GM18508 (cell line): Measurements from ENCODE around the gene PRRC2A.

Source experiments
- ATAC-seq: cut with Tn5 transposase; IDR thresholded peaks from one replicate; pipeline ENCODE4 v1.9.1; 2021; ENCODE audit warnings: moderate number of reproducible peaks; ENCODE audit not compliant: insufficient read depth, unreplicated experiment

PRRC2A gene

DNA sequence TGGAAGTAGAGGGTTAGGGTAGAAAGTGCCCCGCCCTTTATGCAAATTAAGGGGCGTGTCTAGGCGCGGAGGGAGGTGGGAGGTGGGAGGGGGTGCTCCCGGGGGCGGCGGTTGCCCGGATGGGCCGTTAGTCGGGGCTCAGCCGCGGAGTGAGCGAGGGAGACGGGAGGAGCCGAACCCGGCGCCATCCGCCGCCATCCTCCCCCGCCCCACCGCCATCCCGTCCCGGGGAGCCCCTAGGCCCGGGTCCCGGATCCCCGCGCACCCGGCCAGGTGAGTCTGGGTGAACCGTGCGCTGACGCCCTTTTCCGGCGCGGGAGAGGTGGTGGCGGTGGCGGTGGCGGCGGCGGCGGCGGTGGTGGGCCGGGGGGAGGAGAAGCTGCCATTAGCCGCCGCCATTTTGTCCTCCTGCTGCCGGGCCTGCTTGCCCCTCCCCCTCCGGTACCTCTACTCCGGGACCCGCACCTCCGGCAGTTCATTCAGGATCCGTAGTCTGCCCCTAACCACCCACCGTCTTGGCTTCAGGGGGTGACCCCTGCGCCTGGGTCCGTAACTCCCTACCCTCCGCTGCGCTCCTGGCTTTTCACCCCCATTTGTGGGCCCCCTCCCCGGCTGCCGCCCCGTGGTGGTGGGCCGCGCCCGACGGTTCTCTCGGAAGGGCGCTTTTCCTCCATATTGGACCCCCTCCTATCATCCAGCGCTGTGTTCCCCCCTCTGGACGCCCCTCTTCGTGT lies at the start of gene PRRC2A:
TSS of gene PRRC2A (plus strand) at position 130 of the 734 bp plus-strand sequence. CDS start 2,075 bp downstream, outside the sequence.
- ATAC-seq, result peak; percentile 8

DNA sequence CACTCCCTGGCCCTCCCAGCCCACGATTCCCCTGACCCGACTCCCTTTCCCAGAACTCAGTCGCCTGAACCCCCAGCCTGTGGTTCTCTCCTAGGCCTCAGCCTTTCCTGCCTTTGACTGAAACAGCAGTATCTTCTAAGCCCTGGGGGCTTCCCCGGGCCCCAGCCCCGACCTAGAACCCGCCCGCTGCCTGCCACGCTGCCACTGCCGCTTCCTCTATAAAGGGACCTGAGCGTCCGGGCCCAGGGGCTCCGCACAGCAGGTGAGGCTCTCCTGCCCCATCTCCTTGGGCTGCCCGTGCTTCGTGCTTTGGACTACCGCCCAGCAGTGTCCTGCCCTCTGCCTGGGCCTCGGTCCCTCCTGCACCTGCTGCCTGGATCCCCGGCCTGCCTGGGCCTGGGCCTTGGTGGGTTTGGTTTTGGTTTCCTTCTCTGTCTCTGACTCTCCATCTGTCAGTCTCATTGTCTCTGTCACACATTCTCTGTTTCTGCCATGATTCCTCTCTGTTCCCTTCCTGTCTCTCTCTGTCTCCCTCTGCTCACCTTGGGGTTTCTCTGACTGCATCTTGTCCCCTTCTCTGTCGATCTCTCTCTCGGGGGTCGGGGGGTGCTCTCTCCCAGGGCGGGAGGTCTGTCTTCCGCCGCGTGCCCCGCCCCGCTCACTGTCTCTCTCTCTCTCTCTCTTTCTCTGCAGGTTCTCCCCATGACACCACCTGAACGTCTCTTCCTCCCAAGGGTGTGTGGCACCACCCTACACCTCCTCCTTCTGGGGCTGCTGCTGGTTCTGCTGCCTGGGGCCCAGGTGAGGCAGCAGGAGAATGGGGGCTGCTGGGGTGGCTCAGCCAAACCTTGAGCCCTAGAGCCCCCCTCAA lies 48.2 kb upstream of the PRRC2A start, which contains the start of gene LTA:
TSS of gene LTA (plus strand) at position 249 of the 871 bp plus-strand sequence. CDS start at position 703, 454 bp downstream.
- ATAC-seq, result no peak

DNA sequence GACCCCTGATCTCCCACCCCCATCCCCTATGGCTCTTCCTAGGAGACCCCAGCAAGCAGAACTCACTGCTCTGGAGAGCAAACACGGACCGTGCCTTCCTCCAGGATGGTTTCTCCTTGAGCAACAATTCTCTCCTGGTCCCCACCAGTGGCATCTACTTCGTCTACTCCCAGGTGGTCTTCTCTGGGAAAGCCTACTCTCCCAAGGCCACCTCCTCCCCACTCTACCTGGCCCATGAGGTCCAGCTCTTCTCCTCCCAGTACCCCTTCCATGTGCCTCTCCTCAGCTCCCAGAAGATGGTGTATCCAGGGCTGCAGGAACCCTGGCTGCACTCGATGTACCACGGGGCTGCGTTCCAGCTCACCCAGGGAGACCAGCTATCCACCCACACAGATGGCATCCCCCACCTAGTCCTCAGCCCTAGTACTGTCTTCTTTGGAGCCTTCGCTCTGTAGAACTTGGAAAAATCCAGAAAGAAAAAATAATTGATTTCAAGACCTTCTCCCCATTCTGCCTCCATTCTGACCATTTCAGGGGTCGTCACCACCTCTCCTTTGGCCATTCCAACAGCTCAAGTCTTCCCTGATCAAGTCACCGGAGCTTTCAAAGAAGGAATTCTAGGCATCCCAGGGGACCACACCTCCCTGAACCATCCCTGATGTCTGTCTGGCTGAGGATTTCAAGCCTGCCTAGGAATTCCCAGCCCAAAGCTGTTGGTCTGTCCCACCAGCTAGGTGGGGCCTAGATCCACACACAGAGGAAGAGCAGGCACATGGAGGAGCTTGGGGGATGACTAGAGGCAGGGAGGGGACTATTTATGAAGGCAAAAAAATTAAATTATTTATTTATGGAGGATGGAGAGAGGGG lies 47.0 kb upstream of the PRRC2A start:
- ATAC-seq, result no peak

DNA sequence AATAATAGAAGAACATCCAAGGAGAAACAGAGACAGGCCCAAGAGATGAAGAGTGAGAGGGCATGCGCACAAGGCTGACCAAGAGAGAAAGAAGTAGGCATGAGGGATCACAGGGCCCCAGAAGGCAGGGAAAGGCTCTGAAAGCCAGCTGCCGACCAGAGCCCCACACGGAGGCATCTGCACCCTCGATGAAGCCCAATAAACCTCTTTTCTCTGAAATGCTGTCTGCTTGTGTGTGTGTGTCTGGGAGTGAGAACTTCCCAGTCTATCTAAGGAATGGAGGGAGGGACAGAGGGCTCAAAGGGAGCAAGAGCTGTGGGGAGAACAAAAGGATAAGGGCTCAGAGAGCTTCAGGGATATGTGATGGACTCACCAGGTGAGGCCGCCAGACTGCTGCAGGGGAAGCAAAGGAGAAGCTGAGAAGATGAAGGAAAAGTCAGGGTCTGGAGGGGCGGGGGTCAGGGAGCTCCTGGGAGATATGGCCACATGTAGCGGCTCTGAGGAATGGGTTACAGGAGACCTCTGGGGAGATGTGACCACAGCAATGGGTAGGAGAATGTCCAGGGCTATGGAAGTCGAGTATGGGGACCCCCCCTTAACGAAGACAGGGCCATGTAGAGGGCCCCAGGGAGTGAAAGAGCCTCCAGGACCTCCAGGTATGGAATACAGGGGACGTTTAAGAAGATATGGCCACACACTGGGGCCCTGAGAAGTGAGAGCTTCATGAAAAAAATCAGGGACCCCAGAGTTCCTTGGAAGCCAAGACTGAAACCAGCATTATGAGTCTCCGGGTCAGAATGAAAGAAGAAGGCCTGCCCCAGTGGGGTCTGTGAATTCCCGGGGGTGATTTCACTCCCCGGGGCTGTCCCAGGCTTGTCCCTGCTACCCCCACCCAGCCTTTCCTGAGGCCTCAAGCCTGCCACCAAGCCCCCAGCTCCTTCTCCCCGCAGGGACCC lies 46.1 kb upstream of the PRRC2A start:
- no peak for ATAC-seq

DNA sequence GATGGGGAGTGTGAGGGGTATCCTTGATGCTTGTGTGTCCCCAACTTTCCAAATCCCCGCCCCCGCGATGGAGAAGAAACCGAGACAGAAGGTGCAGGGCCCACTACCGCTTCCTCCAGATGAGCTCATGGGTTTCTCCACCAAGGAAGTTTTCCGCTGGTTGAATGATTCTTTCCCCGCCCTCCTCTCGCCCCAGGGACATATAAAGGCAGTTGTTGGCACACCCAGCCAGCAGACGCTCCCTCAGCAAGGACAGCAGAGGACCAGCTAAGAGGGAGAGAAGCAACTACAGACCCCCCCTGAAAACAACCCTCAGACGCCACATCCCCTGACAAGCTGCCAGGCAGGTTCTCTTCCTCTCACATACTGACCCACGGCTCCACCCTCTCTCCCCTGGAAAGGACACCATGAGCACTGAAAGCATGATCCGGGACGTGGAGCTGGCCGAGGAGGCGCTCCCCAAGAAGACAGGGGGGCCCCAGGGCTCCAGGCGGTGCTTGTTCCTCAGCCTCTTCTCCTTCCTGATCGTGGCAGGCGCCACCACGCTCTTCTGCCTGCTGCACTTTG lies 45.1 kb upstream of the PRRC2A start, which contains the start of gene TNF:
TSS of gene TNF (plus strand) at position 231 of the 567 bp plus-strand sequence. CDS start at position 408, 177 bp downstream.
- ATAC-seq, result no peak

DNA sequence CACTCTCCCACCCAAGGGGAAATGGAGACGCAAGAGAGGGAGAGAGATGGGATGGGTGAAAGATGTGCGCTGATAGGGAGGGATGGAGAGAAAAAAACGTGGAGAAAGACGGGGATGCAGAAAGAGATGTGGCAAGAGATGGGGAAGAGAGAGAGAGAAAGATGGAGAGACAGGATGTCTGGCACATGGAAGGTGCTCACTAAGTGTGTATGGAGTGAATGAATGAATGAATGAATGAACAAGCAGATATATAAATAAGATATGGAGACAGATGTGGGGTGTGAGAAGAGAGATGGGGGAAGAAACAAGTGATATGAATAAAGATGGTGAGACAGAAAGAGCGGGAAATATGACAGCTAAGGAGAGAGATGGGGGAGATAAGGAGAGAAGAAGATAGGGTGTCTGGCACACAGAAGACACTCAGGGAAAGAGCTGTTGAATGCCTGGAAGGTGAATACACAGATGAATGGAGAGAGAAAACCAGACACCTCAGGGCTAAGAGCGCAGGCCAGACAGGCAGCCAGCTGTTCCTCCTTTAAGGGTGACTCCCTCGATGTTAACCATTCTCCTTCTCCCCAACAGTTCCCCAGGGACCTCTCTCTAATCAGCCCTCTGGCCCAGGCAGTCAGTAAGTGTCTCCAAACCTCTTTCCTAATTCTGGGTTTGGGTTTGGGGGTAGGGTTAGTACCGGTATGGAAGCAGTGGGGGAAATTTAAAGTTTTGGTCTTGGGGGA lies 44.4 kb upstream of the PRRC2A start:
- no peak for ATAC-seq

DNA sequence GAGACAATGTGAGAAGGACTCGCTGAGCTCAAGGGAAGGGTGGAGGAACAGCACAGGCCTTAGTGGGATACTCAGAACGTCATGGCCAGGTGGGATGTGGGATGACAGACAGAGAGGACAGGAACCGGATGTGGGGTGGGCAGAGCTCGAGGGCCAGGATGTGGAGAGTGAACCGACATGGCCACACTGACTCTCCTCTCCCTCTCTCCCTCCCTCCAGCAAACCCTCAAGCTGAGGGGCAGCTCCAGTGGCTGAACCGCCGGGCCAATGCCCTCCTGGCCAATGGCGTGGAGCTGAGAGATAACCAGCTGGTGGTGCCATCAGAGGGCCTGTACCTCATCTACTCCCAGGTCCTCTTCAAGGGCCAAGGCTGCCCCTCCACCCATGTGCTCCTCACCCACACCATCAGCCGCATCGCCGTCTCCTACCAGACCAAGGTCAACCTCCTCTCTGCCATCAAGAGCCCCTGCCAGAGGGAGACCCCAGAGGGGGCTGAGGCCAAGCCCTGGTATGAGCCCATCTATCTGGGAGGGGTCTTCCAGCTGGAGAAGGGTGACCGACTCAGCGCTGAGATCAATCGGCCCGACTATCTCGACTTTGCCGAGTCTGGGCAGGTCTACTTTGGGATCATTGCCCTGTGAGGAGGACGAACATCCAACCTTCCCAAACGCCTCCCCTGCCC lies 43.5 kb upstream of the PRRC2A start:
- ATAC-seq, result no peak

DNA sequence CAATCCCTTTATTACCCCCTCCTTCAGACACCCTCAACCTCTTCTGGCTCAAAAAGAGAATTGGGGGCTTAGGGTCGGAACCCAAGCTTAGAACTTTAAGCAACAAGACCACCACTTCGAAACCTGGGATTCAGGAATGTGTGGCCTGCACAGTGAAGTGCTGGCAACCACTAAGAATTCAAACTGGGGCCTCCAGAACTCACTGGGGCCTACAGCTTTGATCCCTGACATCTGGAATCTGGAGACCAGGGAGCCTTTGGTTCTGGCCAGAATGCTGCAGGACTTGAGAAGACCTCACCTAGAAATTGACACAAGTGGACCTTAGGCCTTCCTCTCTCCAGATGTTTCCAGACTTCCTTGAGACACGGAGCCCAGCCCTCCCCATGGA lies 42.9 kb upstream of the PRRC2A start:
- no peak for ATAC-seq

DNA sequence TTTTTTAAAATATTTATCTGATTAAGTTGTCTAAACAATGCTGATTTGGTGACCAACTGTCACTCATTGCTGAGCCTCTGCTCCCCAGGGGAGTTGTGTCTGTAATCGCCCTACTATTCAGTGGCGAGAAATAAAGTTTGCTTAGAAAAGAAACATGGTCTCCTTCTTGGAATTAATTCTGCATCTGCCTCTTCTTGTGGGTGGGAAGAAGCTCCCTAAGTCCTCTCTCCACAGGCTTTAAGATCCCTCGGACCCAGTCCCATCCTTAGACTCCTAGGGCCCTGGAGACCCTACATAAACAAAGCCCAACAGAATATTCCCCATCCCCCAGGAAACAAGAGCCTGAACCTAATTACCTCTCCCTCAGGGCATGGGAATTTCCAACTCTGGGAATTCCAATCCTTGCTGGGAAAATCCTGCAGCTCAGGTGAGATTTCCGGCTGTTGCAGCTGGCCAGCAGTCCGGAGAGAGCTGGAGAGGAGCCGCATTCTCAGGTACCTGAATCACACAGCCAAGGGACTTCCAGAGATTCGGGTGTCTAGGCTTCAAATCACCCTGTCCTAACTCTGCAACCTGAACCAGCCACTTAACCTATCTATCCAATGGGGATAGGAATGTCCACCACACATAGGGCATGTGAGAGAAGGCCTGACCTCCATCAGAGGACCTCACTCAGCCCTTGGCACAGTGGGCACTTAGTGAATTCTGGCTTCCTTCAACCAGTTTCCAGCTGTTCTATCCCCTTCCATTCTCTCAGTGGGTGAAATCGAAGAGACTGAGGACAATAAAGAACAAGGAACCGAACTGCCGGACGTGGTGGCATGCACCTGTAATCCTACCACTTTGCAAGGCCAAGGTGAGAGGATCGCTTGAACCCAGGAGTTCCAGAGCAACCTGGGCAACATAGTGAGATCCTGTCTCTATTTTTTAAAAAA lies 42.1 kb upstream of the PRRC2A start:
- no peak for ATAC-seq

DNA sequence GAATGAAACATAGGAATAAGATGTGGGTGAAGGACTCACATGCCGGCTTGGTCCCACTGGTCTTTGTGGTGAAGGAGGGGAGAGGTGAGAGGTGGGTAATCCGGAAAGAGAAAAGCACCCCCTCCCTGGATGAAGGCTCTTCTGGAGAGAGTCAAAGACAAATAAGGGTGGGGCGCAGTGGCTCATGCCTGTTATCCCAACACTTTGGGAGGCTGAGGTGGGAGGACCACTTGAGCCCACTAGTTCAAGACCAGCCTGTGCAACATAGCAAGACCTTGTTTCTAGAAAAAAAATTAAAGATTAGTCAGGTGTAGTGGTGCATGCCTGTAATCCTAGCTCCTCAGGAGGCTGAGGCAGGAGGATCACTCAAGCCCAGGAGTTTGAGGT lies 41.4 kb upstream of the PRRC2A start:
- ATAC-seq, result no peak

DNA sequence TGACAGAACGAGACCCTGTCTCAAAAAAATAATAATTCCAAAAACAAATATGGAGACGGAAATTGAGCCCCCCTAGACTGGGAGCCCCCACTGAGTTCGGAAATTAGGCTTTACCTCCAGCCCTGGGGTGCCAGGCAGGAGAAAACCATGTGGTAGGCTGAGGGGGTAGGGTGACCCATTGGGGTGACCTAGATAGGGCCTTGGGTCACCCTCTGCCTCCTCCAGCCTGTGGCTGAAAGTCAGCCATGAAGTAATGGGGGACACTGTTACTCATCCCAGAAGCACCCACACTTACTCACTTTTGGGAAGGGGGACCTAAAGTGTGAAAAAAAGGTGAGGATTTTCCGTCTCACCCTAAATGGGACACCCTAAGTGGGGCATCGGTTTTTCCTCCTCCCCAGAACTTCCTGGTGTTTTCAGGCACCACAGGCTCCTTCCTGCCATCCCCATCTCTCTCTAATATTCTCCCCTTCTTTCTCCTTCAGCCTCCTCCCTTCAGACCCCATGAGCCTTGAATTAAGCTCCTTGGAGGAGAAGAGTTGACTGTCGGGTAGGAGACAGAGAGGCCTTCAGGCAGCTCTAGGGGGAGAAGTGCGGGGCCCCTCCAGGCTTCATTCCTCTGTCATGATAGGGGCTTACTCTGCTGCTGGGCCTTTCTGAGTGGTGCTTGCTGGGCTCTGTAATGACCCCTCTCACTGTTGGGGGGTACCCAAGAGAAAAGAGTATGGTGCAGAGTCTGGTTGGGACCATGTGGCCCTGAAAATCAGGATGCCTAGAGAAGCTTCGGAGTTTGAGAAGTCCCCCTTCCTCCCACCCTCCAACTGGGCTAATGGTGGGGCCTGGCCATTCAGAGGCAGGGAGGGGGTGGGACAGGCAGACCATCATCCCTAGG lies 40.7 kb upstream of the PRRC2A start:
- ATAC-seq, result no peak

DNA sequence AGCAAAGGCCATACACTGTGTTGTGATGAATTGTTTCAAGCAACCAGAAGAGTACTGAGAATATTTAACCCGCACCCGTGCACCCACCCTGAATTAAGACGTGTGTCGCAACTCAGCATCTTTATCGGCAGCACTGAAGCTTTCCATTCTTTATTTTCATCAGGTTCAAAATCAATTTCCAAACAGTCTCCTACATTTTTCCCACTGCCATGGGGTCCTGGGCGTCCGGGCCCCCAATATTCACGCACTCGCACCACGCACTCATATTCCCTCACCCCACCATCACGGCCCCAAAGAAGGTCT lies 40.1 kb upstream of the PRRC2A start:
- ATAC-seq, result no peak

DNA sequence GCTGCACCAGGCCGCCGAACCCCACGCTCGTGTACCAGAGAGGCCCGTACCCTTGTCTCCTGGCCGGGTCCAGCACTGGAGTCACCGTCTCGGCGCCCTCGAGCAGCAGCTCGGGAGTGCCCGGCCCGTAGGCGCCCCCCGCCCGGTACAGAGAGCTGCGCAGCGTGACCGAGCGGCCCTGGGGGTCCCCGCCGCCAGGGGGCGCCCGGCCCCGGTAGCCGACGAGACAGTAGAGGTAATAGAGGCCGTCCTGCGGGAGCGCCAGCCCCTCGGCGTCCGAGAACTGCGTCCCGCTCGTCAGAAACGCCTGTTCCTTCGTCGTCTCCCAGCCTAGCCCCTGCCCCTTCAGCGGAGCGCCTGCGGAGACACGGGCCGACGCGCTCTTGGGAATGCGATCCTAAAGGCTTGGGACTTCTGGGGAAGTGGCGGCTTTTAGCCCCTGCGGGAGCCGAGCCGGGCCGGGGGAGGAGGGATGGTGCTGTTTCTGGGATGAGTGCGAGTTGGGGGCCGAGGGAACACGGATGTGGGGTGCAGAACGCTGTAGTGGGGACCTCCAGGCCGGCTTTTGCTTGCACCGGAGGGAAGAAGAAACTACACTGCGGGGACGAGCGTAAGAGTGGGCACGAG lies 39.6 kb upstream of the PRRC2A start:
- ATAC-seq, result no peak

DNA sequence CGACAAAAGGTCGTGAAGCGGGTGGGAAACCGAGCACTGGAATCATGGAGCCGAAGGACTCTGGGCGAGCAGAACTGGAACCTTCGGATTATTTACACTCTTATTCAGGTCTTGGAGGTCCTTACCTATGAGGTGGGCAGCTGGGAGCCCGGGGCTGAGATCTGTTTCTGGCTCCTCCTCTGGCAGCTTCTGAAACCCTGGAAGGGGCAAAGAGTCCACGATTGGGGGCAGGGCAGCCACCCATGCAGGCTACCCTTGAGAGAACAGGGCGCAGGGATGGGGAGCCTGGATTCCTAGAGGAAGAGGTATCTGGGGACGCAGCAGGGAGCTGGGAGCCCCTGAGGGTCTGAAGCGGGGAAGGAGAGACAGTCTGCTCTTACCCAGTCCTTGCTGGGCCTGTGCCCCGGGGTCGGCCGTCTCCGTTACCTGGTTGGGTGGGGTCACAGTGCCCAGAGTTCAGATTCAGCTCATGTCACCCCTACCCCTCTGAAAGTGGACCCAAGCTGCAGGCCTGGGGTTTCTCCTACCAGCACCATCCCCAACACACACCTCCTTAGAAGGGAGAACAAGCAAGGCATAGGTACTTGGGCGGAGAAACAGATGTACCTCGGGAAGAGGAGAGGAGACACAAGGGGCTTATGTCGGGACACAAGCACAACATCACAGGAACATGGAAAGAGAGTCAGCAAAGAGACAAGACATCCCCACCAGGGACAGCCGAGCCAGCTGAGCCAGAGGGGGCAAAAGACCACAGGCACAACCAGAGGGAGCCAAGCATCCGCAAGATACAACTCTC lies 38.9 kb upstream of the PRRC2A start:
- ATAC-seq, result no peak

DNA sequence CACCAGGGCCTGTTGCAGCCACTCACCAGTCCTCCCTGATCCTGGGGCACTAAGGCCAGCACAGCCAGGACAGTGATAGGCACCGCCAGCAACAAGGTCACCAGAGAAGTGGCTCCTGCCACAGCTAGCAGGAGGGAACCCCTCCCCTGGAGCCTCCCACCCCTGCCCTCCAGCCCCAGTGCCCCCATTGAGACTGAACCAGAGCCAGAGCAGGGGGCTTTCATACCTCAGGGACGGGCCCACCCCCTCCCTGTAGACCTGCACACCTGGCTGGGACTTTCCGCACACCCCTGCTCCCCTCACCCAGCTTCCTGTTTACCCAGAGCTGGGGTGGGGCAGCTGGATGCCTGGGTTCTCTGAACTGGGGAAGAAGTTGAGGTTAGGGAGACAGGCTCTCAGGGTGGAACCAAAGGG lies 38.3 kb upstream of the PRRC2A start, which contains the start of gene LTB:
TSS of gene LTB (minus strand) at position 195 of the 414 bp plus-strand sequence. CDS start at position 188, 7 bp downstream.
- ATAC-seq, result no peak
